CD4-positive, alpha-beta T cell treated with Interleukin-4 for 1 hour (primary cell): Measurements from ENCODE around the gene BPIFB4.

Experiments
- DNase-seq, 2 donors: peaks; one replicate each; pipeline ENCODE4 v3.0.0-alpha.2; 2020 to 2022

The BPIFB4 gene

GRCh38 chr20:33079259-33079658, at the start of gene BPIFB4:
Gene BPIFB4 (plus strand): TSS chr20:33079643. CDS start chr20:33081527, 1,884 bp downstream.
- no peak for DNase-seq

DNA sequence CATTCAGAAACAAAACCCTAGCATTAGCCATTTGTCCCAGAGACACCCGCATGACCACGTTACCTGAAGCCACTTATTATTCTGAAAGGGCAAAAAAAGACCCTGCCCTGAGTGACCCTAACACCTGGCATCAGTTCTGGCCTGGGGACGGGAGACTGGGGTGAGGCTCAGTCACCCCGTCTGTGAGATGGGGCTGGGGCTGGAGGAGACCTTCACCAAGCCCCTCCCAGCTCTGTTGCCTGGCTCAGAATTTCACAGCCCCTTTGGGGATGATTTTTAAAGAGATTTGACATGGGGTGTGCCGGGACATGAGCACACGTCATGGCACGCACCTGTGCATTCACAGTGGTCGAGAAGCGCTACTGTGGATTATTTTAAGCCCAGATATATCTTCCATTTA, 49.4 kb upstream of the BPIFB4 start:
- DNase-seq: no peak

- no peak for DNase-seq
These were observed 48.9 kb upstream of the BPIFB4 start for GRCh38 chr20:33030569-33030968.

- DNase-seq: no peak
These were observed 47.9 kb upstream of the BPIFB4 start, which contains the start of gene BPIFB6 for GRCh38 chr20:33031531-33031930. Gene BPIFB6 (plus strand): TSS chr20:33031648. CDS start chr20:33031648, 0 bp downstream.

GRCh38 chr20:33032555-33032954, 46.9 kb upstream of the BPIFB4 start:
- DNase-seq: no peak

DNA sequence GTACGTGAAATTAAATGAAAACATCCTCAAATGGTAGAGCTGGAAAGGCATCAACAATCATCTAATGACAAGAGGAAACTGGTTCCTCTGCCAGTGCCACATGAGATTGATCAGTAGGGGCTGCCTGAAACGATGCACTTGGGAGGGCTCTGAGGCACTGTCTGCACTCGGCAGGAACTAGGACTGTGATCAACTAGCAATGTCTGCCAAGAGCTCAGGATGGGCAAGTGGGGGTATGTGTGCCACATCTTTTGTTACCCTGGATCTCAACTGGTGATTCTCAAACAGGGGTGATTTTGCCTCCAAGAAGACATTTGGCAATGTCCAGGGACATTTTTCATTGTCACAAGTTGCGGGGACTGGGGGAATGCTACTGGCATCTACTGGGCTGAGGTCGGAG, 46.1 kb upstream of the BPIFB4 start:
- no peak for DNase-seq

GRCh38 chr20:33034115-33034514, 45.3 kb upstream of the BPIFB4 start:
- DNase-seq: no peak

DNA sequence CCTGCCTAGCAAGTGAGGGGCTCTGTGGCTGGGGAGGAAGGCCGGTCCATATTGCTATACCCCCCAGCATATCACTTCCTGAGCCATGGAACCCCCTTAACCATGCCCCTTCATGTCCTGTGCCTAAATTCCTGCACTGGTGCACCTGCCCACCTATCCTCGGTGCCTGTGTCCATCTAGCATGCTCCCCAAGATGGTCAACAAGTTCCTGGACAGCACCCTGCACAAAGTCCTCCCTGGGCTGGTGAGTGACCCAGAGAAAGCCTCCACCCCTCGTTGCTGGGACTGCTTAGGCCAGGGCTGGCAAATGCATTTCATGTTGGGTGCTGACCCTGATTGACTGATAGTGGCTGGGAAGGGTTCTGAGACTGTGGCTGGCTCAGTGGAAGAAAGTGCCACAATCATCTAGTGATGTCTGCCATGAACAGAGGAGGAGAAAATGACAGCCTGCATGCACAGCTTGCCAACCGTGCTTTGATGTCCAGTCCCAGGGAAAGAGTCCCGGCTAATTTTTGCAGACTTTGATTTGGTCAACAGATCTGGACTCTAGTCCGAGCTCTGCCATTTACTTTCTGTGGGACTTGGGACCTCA, 44.4 kb upstream of the BPIFB4 start:
- no peak for DNase-seq

- DNase-seq: no peak
These were observed 42.0 kb upstream of the BPIFB4 start for GRCh38 chr20:33037456-33037855.

DNA sequence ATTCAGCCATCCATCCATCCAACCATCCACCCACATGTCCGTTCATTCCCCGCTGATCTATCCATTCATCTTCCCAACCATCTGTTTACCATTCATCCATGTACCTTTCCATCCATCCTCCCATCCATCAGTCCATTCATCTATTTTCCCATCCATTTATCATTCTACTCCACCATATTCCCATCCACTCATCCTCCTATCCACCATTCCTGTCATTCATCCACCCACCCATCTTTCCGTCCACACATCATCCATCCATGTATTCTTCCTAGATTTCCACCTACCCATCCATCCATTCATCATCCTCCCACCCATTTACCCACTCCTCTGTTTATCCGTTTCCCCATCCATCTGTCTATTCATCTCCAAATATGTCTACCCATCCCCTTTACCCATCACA, 41.2 kb upstream of the BPIFB4 start:
- DNase-seq: no peak

DNA sequence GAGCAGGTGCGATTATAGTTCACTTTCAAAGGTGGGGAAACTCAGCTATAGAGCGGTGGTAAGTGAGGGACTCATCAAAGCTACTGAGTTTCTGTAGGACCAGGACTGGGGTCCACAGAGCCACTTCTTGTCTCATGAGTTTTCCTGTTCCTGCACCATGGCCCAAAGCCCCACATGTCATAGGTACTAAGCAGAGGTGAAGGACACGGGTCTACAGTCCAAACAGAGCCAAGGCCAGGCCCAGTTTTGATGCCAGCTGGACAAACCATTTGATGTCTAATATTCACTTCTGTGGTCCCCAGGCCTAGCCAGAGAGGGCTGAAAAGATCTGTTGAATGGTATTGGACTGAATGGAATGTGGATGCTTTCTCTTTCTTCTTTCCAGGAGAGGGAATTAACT, 37.0 kb upstream of the BPIFB4 start:
- DNase-seq: no peak

GRCh38 chr20:33042983-33043730, 36.3 kb upstream of the BPIFB4 start:
- no peak for DNase-seq

DNA sequence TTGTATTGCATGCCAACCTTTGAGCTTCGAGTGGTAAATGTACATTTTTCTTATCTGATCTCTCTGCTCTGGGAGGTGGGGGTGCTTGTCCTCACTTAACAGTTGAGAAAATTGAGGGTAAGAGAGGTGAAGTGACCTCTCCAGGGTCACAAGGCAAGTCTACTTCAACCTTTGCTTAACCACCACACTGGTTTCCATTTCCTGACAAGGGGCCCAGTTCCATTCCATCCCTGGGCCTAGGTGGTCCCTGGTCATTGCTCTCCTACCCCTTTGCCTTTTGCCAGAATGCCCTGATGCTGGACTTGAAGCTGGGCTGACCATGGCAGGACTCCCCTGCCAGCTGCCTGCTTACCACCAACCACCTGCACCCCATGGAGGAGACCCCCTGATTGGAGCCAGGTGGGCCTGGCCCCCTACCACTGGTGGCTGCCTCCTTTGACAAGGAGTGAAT, 35.7 kb upstream of the BPIFB4 start:
- DNase-seq: no peak

DNA sequence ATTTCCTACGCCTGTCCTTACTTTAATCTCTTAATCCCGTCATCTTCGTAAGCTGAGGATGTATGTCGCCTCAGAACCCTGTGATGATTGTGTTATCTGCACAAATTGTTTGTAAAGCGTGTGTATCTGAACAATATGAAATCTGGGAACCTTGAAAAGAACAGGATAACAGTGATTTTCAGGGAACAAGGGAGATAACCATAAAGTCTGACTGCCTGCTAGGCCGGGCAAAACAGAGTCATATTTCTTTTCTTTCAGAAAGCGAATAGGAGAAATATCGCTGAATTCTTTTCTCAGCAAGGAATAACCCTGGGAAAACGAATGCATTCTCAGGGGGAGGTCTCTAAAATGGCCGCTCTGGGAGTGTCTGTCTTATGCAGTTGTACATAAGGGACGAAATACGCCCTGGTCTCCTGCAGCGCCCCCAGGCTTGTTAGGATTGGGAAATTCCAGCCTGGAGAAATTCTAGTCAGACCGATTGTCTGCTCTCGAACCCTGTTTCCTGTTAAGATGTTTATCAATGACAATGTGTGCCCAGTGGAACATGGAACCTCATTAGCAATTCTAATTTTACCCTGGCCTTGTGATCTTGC, 34.2 kb upstream of the BPIFB4 start:
- DNase-seq: peak in 1 of 2 donors; percentile 6

DNA sequence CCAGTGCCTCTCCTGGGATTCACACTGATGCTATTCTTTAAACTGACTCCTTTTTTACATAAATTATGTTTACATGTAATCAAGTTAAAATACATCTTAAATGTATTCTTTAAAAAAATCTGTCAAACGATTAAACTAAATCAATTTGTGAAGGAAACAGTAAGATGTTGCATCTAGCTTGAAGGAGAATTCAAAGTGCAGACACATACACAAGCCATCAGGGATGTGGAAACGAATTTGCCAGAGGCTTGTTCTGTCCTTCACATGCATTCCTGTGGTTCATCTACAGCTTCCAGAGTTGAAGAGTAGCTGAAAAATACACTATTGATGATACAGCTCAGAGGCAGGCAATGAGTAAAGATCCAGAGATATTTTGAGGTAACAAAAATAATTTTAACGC, 33.0 kb upstream of the BPIFB4 start:
- DNase-seq: no peak

- DNase-seq: no peak
These were observed 28.1 kb upstream of the BPIFB4 start for GRCh38 chr20:33051333-33051732.

GRCh38 chr20:33053291-33054106, 25.9 kb upstream of the BPIFB4 start, which contains the start of gene BPIFB3:
Gene BPIFB3 (plus strand): TSS chr20:33053903. CDS start chr20:33055436, 1,533 bp downstream.
- no peak for DNase-seq

GRCh38 chr20:33054381-33054780, 25.1 kb upstream of the BPIFB4 start:
- no peak for DNase-seq

DNA sequence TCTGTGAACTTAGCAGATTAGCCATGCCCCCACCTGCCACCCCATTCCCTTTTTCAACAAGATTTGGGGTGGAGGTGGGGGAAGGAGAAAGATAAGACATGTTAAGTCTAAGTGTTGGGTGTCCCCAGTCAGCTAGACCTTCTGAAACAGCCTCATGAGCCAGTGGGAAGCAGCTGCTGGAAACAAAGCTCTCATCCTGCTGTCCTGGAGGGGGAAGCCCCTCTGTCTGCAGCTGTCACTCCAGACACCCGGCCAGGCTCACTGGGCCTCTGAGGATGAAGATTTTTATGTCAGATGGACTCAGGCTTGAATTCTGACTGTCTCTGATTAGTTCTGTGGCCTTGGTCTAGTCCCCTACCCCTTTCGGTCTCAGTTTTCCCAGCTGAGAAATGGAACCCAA, 24.7 kb upstream of the BPIFB4 start:
- no peak for DNase-seq

GRCh38 chr20:33059136-33059535, 20.3 kb upstream of the BPIFB4 start:
- DNase-seq: no peak

GRCh38 chr20:33059741-33060390, 19.6 kb upstream of the BPIFB4 start:
- no peak for DNase-seq

- DNase-seq: no peak
These were observed 17.8 kb upstream of the BPIFB4 start for GRCh38 chr20:33061658-33062028.
